GM18873 (cell line): ENCODE data around the gene DLG1.

Experiments used
- ATAC-seq: cut with Tn5 transposase; IDR thresholded peaks from one replicate; pipeline ENCODE4 v1.9.1; 2021; ENCODE audit warnings: mild to moderate bottlenecking, moderate library complexity, moderate number of reproducible peaks; ENCODE audit not compliant: unreplicated experiment, low FRiP score

The DLG1 gene

GRCh38 chr3:197320582-197320981 is 22.2 kb upstream of the DLG1 start:
- no peak for ATAC-seq

GRCh38 chr3:197317250-197317963 is 19.0 kb upstream of the DLG1 start:
- ATAC-seq: no peak

GRCh38 chr3:197312431-197312830 is 14.0 kb upstream of the DLG1 start:
- ATAC-seq: no peak

GRCh38 chr3:197311591-197311990 is 13.2 kb upstream of the DLG1 start:
- ATAC-seq: no peak

GRCh38 chr3:197309528-197310361 is 11.3 kb upstream of the DLG1 start:
- no peak for ATAC-seq

GRCh38 chr3:197308591-197308990 is 10.2 kb upstream of the DLG1 start:
- ATAC-seq: no peak

- ATAC-seq: no peak
Measured at GRCh38 chr3:197306374-197307086, 8.1 kb upstream of the DLG1 start.

GRCh38 chr3:197305854-197306253 is 7.4 kb upstream of the DLG1 start:
- peak; percentile 77 for ATAC-seq

- ATAC-seq: no peak
Measured at GRCh38 chr3:197303452-197303851, 5.0 kb upstream of the DLG1 start.

GRCh38 chr3:197302696-197303341 is 4.4 kb upstream of the DLG1 start:
- no peak for ATAC-seq

- ATAC-seq: no peak
Measured at GRCh38 chr3:197302033-197302432, 3.6 kb upstream of the DLG1 start.

- no peak for ATAC-seq
Measured at GRCh38 chr3:197300361-197300760, 1.9 kb upstream of the DLG1 start.

- ATAC-seq: peak; percentile 25
Measured at GRCh38 chr3:197298945-197299854, 788 bp upstream of the DLG1 start.

GRCh38 chr3:197297476-197298340 is 704 bp downstream of the DLG1 start:
- ATAC-seq: peak; percentile 56

GRCh38 chr3:197297002-197297401 is 1.4 kb downstream of the DLG1 start:
- no peak for ATAC-seq

- no peak for ATAC-seq
Measured at GRCh38 chr3:197296545-197296944, 1.9 kb downstream of the DLG1 start.

GRCh38 chr3:197295871-197296270 is 2.5 kb downstream of the DLG1 start:
- no peak for ATAC-seq

- ATAC-seq: no peak
Measured at GRCh38 chr3:197293605-197294237, 4.7 kb downstream of the DLG1 start.
